Peyer's patch (tissue), 4 donors: Measurements from ENCODE around the gene NPIPA2. TPM values are rescaled to one million over a fixed set of nuclear protein-coding genes. Genes with fewer than 3 reads are reported as not detected.
"Not testable (repeated sequence)": the region's sequence is repeated elsewhere in the genome, so short reads cannot be mapped to it uniquely, and the experiment has no call there.

ENCODE experiments used
- DNase-seq, 3 donors: peaks; one replicate each; pipeline ENCODE4 v3.0.0-alpha.2; 2017 to 2019
- H3K27ac ChIP-seq, 4 donors: fragments of 200-600 bp; sonication (generic); one replicate each; pipeline ENCODE4 v1.5.1; 2016 to 2019
- H3K27me3 ChIP-seq, 2 donors: fragments of 200-600 bp; sonication (generic); one replicate each; pipeline ENCODE4 v1.5.1; 2019
- H3K36me3 ChIP-seq, 3 donors: fragments of 200-600 bp; sonication (generic); one replicate each; pipeline ENCODE4 v1.5.1; 2016 to 2019
- H3K4me1 ChIP-seq, 4 donors: fragments of 200-600 bp; sonication (generic); one replicate each; pipeline ENCODE4 v1.5.1; 2016 to 2019
- H3K4me3 ChIP-seq, 4 donors: fragments of 200-600 bp; sonication (generic); 1 replicate in 3 of 4; 2 replicates in 1 of 4; pipeline ENCODE4 v1.5.1; 2016 to 2019; ENCODE audit warnings: mild to moderate bottlenecking in 1 of 4
- H3K9me3 ChIP-seq, 4 donors: fragments of 200-600 bp; sonication (generic); one replicate each; pipeline ENCODE4 v1.5.1; 2016 to 2019; ENCODE audit warnings: mild to moderate bottlenecking in 1 of 4
- total RNA-seq, 4 donors: library from RNA; depleted of rRNA; stranded (reverse); fragments of >200 nt; gene quantifications; one replicate each; pipeline ENCODE4 v1.1.0, GENCODE V29; 2016

Gene NPIPA2
- total RNA-seq, 4 donors from 2014 or later = 1.1 TPM; not detected in 3

- DNase-seq, H3K27me3 ChIP-seq, H3K9me3 ChIP-seq, H3K4me1 ChIP-seq, H3K36me3 ChIP-seq, H3K27ac ChIP-seq, H3K4me3 ChIP-seq: not testable (repeated sequence)
Measured at GRCh38 chr16:14790320-14790956, 48.1 kb downstream of the NPIPA2 start.

DNA sequence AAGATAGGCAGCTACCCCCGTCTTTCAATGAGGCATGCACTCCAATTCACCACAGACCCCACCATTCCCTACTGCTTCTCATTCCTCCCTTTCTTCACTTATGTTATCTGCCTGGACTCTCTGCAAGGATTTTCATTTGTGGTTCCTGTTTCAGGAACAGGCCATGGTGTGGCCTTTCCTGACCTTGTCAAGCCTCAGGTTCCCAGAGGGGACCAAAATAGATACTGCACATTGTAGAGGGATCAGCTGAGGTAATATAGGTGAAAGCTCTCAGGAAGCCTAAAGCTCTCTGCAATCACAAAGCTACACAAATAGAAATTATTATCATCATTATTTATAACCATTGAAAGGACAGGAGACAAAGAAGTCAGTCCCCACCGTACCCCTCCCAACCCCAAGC lies 50.6 kb downstream of the NPIPA2 start:
- not testable (repeated sequence) for H3K27ac ChIP-seq, H3K36me3 ChIP-seq, DNase-seq, H3K9me3 ChIP-seq, H3K4me3 ChIP-seq, H3K27me3 ChIP-seq, H3K4me1 ChIP-seq

DNA sequence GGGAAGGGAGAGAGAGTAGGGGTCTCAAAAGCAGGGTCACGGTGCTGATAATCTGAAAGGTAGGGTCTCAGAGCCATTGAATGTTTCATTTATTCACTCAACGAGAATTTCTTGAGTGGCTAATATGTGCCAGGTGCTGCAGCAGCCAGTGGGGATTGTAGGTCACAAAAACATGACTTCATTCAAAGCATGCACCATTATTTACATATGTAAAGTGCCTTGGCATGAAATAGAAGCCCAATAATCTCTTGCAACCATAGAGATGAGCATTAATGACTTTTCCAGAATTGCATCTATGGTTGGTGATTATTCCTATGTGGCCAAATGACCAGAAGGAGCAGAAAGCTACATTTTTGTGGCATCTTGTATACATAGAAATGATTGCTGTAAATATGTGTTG lies 55.2 kb downstream of the NPIPA2 start:
- H3K4me1 ChIP-seq, H3K36me3 ChIP-seq, H3K9me3 ChIP-seq, H3K27me3 ChIP-seq, H3K27ac ChIP-seq, DNase-seq, H3K4me3 ChIP-seq: not testable (repeated sequence)

DNA sequence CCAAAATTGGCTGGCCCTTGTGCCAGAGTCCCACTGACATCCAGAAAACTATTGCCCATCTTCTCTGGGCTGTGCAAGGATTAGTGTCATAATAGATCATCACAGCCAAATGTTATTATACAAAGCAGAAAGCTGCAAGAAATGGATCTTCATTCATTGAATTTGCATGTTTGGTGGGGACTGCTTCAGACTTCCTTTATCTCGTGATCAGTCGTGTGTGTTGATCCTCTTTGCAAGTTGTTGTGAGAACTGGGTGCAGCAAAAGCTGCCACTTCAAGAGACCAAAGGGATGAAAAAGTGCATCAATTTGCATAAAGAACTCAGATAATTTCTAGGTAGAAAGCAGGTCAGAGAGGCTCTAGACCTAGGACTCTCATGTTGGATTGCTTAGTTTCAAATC lies 61.2 kb downstream of the NPIPA2 start:
- DNase-seq, H3K27me3 ChIP-seq, H3K9me3 ChIP-seq, H3K36me3 ChIP-seq, H3K27ac ChIP-seq, H3K4me1 ChIP-seq, H3K4me3 ChIP-seq: not testable (repeated sequence)

DNA sequence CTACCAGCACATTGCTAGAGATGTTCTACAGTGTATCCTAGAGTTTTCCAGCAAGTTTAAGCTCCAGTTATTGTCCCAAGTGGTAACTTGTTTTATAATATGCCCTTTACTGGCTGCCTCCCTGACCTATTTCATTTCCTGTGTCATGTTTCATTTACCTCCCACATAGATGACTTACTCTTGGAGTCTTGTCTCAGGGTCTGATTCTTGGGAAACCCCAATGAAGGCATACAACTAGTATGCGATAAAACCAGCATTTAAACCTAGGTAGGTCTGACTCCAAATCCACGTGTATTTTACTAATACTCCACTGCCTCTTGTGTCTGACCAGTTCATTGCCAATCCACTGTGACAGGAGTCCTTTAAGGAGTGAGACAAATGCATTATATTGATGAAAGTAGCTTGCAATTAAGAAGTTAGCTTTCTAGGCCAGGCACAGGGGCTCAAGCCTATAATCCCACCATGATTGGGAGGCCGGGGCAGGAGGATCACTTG lies 64.9 kb downstream of the NPIPA2 start:
- not testable (repeated sequence) for H3K27me3 ChIP-seq, H3K4me3 ChIP-seq, H3K9me3 ChIP-seq, H3K4me1 ChIP-seq, H3K36me3 ChIP-seq, DNase-seq, H3K27ac ChIP-seq

GRCh38 chr16:14813890-14814289 lies 71.6 kb downstream of the NPIPA2 start:
- H3K27me3 ChIP-seq, H3K4me1 ChIP-seq, DNase-seq, H3K27ac ChIP-seq, H3K9me3 ChIP-seq, H3K36me3 ChIP-seq, H3K4me3 ChIP-seq: not testable (repeated sequence)

Other genes starting within 250 kb of the NPIPA2 start
- 10 to 100 TPM; 36.6 to 66.8 (median 53.5) TPM for gene PARN, start 112.3 kb upstream of the NPIPA2 start, total RNA-seq
- gene BFAR, start 109.6 kb upstream of the NPIPA2 start, total RNA-seq = 10 to 100 TPM; 58.6 to 77.2 (median 65.6) TPM
- 10 to 100 TPM in 2 of 4 donors, 1 to 10 TPM in 2; 5.8 to 15.7 (median 10.7) TPM for gene PLA2G10, start 48.2 kb upstream of the NPIPA2 start, total RNA-seq
- 1 to 10 TPM in 1 of 4 donors, not detected in 3; 1.1 TPM for gene NPIPA3, start 39.1 kb upstream of the NPIPA2 start, total RNA-seq
- gene NOMO1, start 91.2 kb downstream of the NPIPA2 start, total RNA-seq = 10 to 100 TPM; 15.7 to 68.5 (median 59.2) TPM
- gene NPIPA1, start 194.9 kb downstream of the NPIPA2 start, total RNA-seq = 100 to 1,000 TPM in 2 of 4 donors, 10 to 100 TPM in 2; 39.2 to 148 (median 90.3) TPM
- gene PDXDC1, start 232.5 kb downstream of the NPIPA2 start, total RNA-seq = 100 to 1,000 TPM; 131 to 247 (median 201) TPM